BE2C (cell line): Measurements from ENCODE around the gene MSANTD1.

Experiments
- DNase-seq: peaks from one replicate; pipeline ENCODE4 v3.0.0-alpha.2; 2020
- H3K27me3 ChIP-seq: fragments of 250-450 bp; sonication (Bioruptor Pico); 2 replicates; pipeline ENCODE4 v1.5.1; 2020; ENCODE audit warnings: mild to moderate bottlenecking
- H3K36me3 ChIP-seq: fragments of 250-450 bp; sonication (Bioruptor Pico); 2 replicates; pipeline ENCODE4 v1.5.1; 2020; ENCODE audit warnings: mild to moderate bottlenecking
- H3K4me1 ChIP-seq: fragments of 250-450 bp; sonication (Bioruptor Pico); 2 replicates; pipeline ENCODE4 v1.5.1; 2020
- H3K4me3 ChIP-seq: 2 replicates; pipeline ENCODE4 v1.5.1; 2011; ENCODE audit warnings: low read depth, low read length
- H3K9me3 ChIP-seq: fragments of 250-450 bp; sonication (Bioruptor Pico); 2 replicates; pipeline ENCODE4 v1.5.1; 2020
- CTCF ChIP-seq: IDR thresholded peaks from 2 replicates; pipeline ENCODE4 v1.5.1; 2012; ENCODE audit warnings: mild to moderate bottlenecking, low read depth, low read length

MSANTD1 gene

GRCh38 chr4:3208826-3209225 is 40.1 kb upstream of the MSANTD1 start:
- H3K36me3 ChIP-seq, result peaks cover 33% of the 10 kb centered on the region
- no peaks in the 10 kb centered on the region for H3K27me3 ChIP-seq
- no peak for TF ChIP-seq CTCF

GRCh38 chr4:3209551-3210325 is 39.2 kb upstream of the MSANTD1 start:
- no peak for TF ChIP-seq CTCF
- no peaks in the 10 kb centered on the region for H3K9me3 ChIP-seq
- H3K4me3 ChIP-seq, result no peak overlapping the region
- H3K27me3 ChIP-seq, result no peaks in the 10 kb centered on the region
- H3K4me1 ChIP-seq, result no peaks in the 10 kb centered on the region
- peaks cover 36% of the 10 kb centered on the region for H3K36me3 ChIP-seq
- DNase-seq, result no peak

More at GRCh38 chr4:3208826-3209225, 40.1 kb upstream of the MSANTD1 start:
- no peaks in the 10 kb centered on the region for H3K9me3 ChIP-seq
- no peak for DNase-seq
- no peaks in the 10 kb centered on the region for H3K4me1 ChIP-seq
- H3K4me3 ChIP-seq, result no peak overlapping the region

GRCh38 chr4:3210467-3210866 is 38.5 kb upstream of the MSANTD1 start:
- no peaks in the 10 kb centered on the region for H3K27me3 ChIP-seq
- H3K4me1 ChIP-seq, result no peaks in the 10 kb centered on the region
- DNase-seq, result no peak
- no peaks in the 10 kb centered on the region for H3K9me3 ChIP-seq
- H3K4me3 ChIP-seq, result no peak overlapping the region
- peaks cover 42% of the 10 kb centered on the region for H3K36me3 ChIP-seq
- TF ChIP-seq CTCF, result no peak

- TF ChIP-seq CTCF, result no peak
- DNase-seq, result no peak
- peaks cover 45% of the 10 kb centered on the region for H3K36me3 ChIP-seq
These were observed 37.1 kb upstream of the MSANTD1 start for GRCh38 chr4:3211866-3212265.

GRCh38 chr4:3212391-3213105 is 36.4 kb upstream of the MSANTD1 start:
- H3K4me3 ChIP-seq, result no peak overlapping the region
- TF ChIP-seq CTCF, result no peak
- H3K9me3 ChIP-seq, result no peaks in the 10 kb centered on the region
- peaks cover 47% of the 10 kb centered on the region for H3K36me3 ChIP-seq
- no peaks in the 10 kb centered on the region for H3K4me1 ChIP-seq
- no peaks in the 10 kb centered on the region for H3K27me3 ChIP-seq
- no peak for DNase-seq

More at GRCh38 chr4:3211866-3212265, 37.1 kb upstream of the MSANTD1 start:
- Histone ChIP-seq H3K4me1 (no peaks in the 10 kb centered on the region), H3K27me3 (no peaks in the 10 kb centered on the region), H3K9me3 (no peaks in the 10 kb centered on the region), H3K4me3 (no peak overlapping the region)

- Histone ChIP-seq H3K4me1 (no peaks in the 10 kb centered on the region), H3K27me3 (no peaks in the 10 kb centered on the region), H3K4me3 (no peak overlapping the region), H3K9me3 (no peaks in the 10 kb centered on the region), H3K36me3 (peaks cover 50% of the 10 kb centered on the region)
- DNase-seq, result no peak
- TF ChIP-seq CTCF, result no peak
These were observed 35.9 kb upstream of the MSANTD1 start for GRCh38 chr4:3213106-3213425.
